ENCODE measurements around the gene HOXA9.

HOXA9 gene

GRCh38 chr7:27157702-27158431, 7.5 kb downstream of the HOXA9 start:
- H3K27me3 ChIP-seq (ENCODE audit: insufficient read depth, low read length) = peaks cover 92% of the 10 kb centered on the region

GRCh38 chr7:27156916-27157701, 8.2 kb downstream of the HOXA9 start:
- H3K27me3 ChIP-seq (ENCODE audit: insufficient read depth, low read length) = peaks cover 92% of the 10 kb centered on the region
- H3K4me3 ChIP-seq (ENCODE audit: low read length) = no peak overlapping the region
- peaks cover 6% of the 10 kb centered on the region for H3K4me1 ChIP-seq (ENCODE audit: insufficient read depth, low read length)
- no peak overlapping the region for H2AFZ ChIP-seq (ENCODE audit: low read depth, low read length)
- peaks cover 15% of the 10 kb centered on the region for H3K9me3 ChIP-seq (ENCODE audit: low read length)
- H3K36me3 ChIP-seq (ENCODE audit: insufficient read depth, low read length) = no peaks in the 10 kb centered on the region

More at GRCh38 chr7:27157702-27158431, 7.5 kb downstream of the HOXA9 start:
- Histone ChIP-seq H3K4me3 (ENCODE audit: low read length) (no peak overlapping the region), H2AFZ (ENCODE audit: low read depth, low read length) (no peak overlapping the region), H3K36me3 (ENCODE audit: insufficient read depth, low read length) (no peaks in the 10 kb centered on the region), H3K4me1 (ENCODE audit: insufficient read depth, low read length) (peaks cover 6% of the 10 kb centered on the region), H3K9me3 (ENCODE audit: low read length) (peaks cover 15% of the 10 kb centered on the region)

GRCh38 chr7:27156508-27156898, 8.8 kb downstream of the HOXA9 start, which contains the start of gene HOXA7:
HOXA7 (minus strand) TSS chr7:27156675; CDS start chr7:27156545, 130 bp downstream.
- peaks cover 8% of the 10 kb centered on the region for H3K4me1 ChIP-seq (ENCODE audit: insufficient read depth, low read length)
- H3K9me3 ChIP-seq (ENCODE audit: low read length) = peaks cover 15% of the 10 kb centered on the region
- no peaks in the 10 kb centered on the region for H3K36me3 ChIP-seq (ENCODE audit: insufficient read depth, low read length)
- no peak within 1 kb of the TSS for H2AFZ ChIP-seq (ENCODE audit: low read depth, low read length)
- H3K4me3 ChIP-seq (ENCODE audit: low read length) = peak within 1 kb of the TSS; percentile 36
- H3K27me3 ChIP-seq (ENCODE audit: insufficient read depth, low read length) = peaks cover 93% of the 10 kb centered on the region

- Histone ChIP-seq H3K4me1 (ENCODE audit: insufficient read depth, low read length) (peaks cover 10% of the 10 kb centered on the region), H3K36me3 (ENCODE audit: insufficient read depth, low read length) (no peaks in the 10 kb centered on the region), H3K4me3 (ENCODE audit: low read length) (peak overlapping the region; percentile 36), H3K27me3 (ENCODE audit: insufficient read depth, low read length) (peaks cover 95% of the 10 kb centered on the region), H2AFZ (ENCODE audit: low read depth, low read length) (no peak overlapping the region), H3K9me3 (ENCODE audit: low read length) (peaks cover 15% of the 10 kb centered on the region)
Measured at GRCh38 chr7:27155816-27156507, 9.4 kb downstream of the HOXA9 start.

- no peak overlapping the region for H2AFZ ChIP-seq (ENCODE audit: low read depth, low read length)
- no peaks in the 10 kb centered on the region for H3K36me3 ChIP-seq (ENCODE audit: insufficient read depth, low read length)
- H3K9me3 ChIP-seq (ENCODE audit: low read length) = peaks cover 15% of the 10 kb centered on the region
- peaks cover 14% of the 10 kb centered on the region for H3K4me1 ChIP-seq (ENCODE audit: insufficient read depth, low read length)
- H3K4me3 ChIP-seq (ENCODE audit: low read length) = no peak overlapping the region
- peaks cover 96% of the 10 kb centered on the region for H3K27me3 ChIP-seq (ENCODE audit: insufficient read depth, low read length)
Measured at GRCh38 chr7:27154901-27155815, 10.2 kb downstream of the HOXA9 start.

GRCh38 chr7:27154369-27154768, 11.0 kb downstream of the HOXA9 start:
- H3K36me3 ChIP-seq (ENCODE audit: insufficient read depth, low read length) = no peaks in the 10 kb centered on the region
- peaks cover 15% of the 10 kb centered on the region for H3K9me3 ChIP-seq (ENCODE audit: low read length)
- no peak overlapping the region for H2AFZ ChIP-seq (ENCODE audit: low read depth, low read length)
- no peak overlapping the region for H3K4me3 ChIP-seq (ENCODE audit: low read length)
- H3K27me3 ChIP-seq (ENCODE audit: insufficient read depth, low read length) = peaks cover 96% of the 10 kb centered on the region
- peaks cover 14% of the 10 kb centered on the region for H3K4me1 ChIP-seq (ENCODE audit: insufficient read depth, low read length)

- H3K9me3 ChIP-seq (ENCODE audit: low read length) = peaks cover 8% of the 10 kb centered on the region
- H3K27me3 ChIP-seq (ENCODE audit: insufficient read depth, low read length) = peaks cover 96% of the 10 kb centered on the region
- no peaks in the 10 kb centered on the region for H3K36me3 ChIP-seq (ENCODE audit: insufficient read depth, low read length)
- peaks cover 14% of the 10 kb centered on the region for H3K4me1 ChIP-seq (ENCODE audit: insufficient read depth, low read length)
- no peak overlapping the region for H2AFZ ChIP-seq (ENCODE audit: low read depth, low read length)
- H3K4me3 ChIP-seq (ENCODE audit: low read length) = no peak overlapping the region
Measured at GRCh38 chr7:27153526-27153925, 11.8 kb downstream of the HOXA9 start.

- no peaks in the 10 kb centered on the region for H3K36me3 ChIP-seq (ENCODE audit: insufficient read depth, low read length)
- peaks cover 5% of the 10 kb centered on the region for H3K9me3 ChIP-seq (ENCODE audit: low read length)
- H2AFZ ChIP-seq (ENCODE audit: low read depth, low read length) = no peak overlapping the region
- peaks cover 14% of the 10 kb centered on the region for H3K4me1 ChIP-seq (ENCODE audit: insufficient read depth, low read length)
- H3K27me3 ChIP-seq (ENCODE audit: insufficient read depth, low read length) = peaks cover 96% of the 10 kb centered on the region
- H3K4me3 ChIP-seq (ENCODE audit: low read length) = no peak overlapping the region
Measured at GRCh38 chr7:27152816-27153442, 12.4 kb downstream of the HOXA9 start.

GRCh38 chr7:27151931-27152815, 13.2 kb downstream of the HOXA9 start, which contains the start of gene HOXA3:
HOXA3 (minus strand) TSS chr7:27152583; CDS start chr7:27110640, 41,943 bp downstream.
- peaks cover 14% of the 10 kb centered on the region for H3K4me1 ChIP-seq (ENCODE audit: insufficient read depth, low read length)
- H3K36me3 ChIP-seq (ENCODE audit: insufficient read depth, low read length) = no peaks in the 10 kb centered on the region
- peak within 1 kb of the TSS; percentile 34 for H2AFZ ChIP-seq (ENCODE audit: low read depth, low read length)
- H3K27me3 ChIP-seq (ENCODE audit: insufficient read depth, low read length) = peaks cover 95% of the 10 kb centered on the region
- H3K4me3 ChIP-seq (ENCODE audit: low read length) = peak within 1 kb of the TSS; percentile 43
- H3K9me3 ChIP-seq (ENCODE audit: low read length) = peaks cover 5% of the 10 kb centered on the region

GRCh38 chr7:27151341-27151930, 13.9 kb downstream of the HOXA9 start:
- H3K27me3 ChIP-seq (ENCODE audit: insufficient read depth, low read length) = peaks cover 96% of the 10 kb centered on the region

More at GRCh38 chr7:27151341-27151930, 13.9 kb downstream of the HOXA9 start:
- Histone ChIP-seq H3K36me3 (ENCODE audit: insufficient read depth, low read length) (no peaks in the 10 kb centered on the region), H3K9me3 (ENCODE audit: low read length) (peaks cover 8% of the 10 kb centered on the region), H3K4me3 (ENCODE audit: low read length) (peak overlapping the region; percentile 43), H3K4me1 (ENCODE audit: insufficient read depth, low read length) (peaks cover 14% of the 10 kb centered on the region), H2AFZ (ENCODE audit: low read depth, low read length) (peak overlapping the region; percentile 34)

All from neuron (in vitro differentiated cells).